Mesenchymal stem cell (in vitro differentiated cells and primary cell): ENCODE data around the gene ARHGAP33.
A peak's percentile ranks its signal among the peaks of the same experiment; 100 is the strongest.

Source experiments
- DNase-seq: peaks from one replicate; pipeline ENCODE4 v3.0.0-alpha.2; 2013
- H2AFZ ChIP-seq: one replicate; pipeline ENCODE4 v1.6.1; 2013; ENCODE audit warnings: low read depth, mild to moderate bottlenecking, control low read depth, inconsistent platforms, low read length, moderate library complexity
- H2AK5ac ChIP-seq: 2 replicates; pipeline ENCODE4 v1.6.1; 2013; ENCODE audit warnings: low read length, moderate library complexity, mild to moderate bottlenecking, inconsistent platforms; ENCODE audit not compliant: severe bottlenecking
- H2BK120ac ChIP-seq: one replicate; pipeline ENCODE4 v1.6.1; 2013; ENCODE audit warnings: low read depth, mild to moderate bottlenecking, inconsistent platforms, low read length, moderate library complexity
- H2BK12ac ChIP-seq, 2 experiments: one replicate each; pipeline ENCODE4 v1.6.1; 2013; ENCODE audit warnings: inconsistent platforms in 2 of 2, low read length in 2 of 2, mild to moderate bottlenecking in 2 of 2, moderate library complexity in 2 of 2, control low read depth in 1 of 2
- H2BK15ac ChIP-seq: one replicate; pipeline ENCODE4 v1.6.1; 2013; ENCODE audit warnings: mild to moderate bottlenecking, low read depth, inconsistent platforms; ENCODE audit not compliant: poor library complexity, severe bottlenecking
- H2BK5ac ChIP-seq: 2 replicates; pipeline ENCODE4 v1.6.1; 2013; ENCODE audit warnings: low read depth, mild to moderate bottlenecking, low read length, control low read depth, inconsistent platforms; ENCODE audit not compliant: poor library complexity, severe bottlenecking
- H3K14ac ChIP-seq, 2 experiments: one replicate each; pipeline ENCODE4 v1.6.1; 2013; ENCODE audit warnings: inconsistent platforms in 2 of 2, low read length in 2 of 2, control low read depth in 1 of 2, mild to moderate bottlenecking in 1 of 2, moderate library complexity in 1 of 2
- H3K18ac ChIP-seq, 2 experiments: one replicate each; pipeline ENCODE4 v1.6.1; 2013; ENCODE audit warnings: inconsistent platforms in 2 of 2, low read length in 2 of 2, control low read depth in 1 of 2, low read depth in 1 of 2, mild to moderate bottlenecking in 1 of 2
- H3K23ac ChIP-seq, 2 experiments: one replicate each; pipeline ENCODE4 v1.6.1; 2013; ENCODE audit warnings: inconsistent platforms in 2 of 2, low read length in 2 of 2, mild to moderate bottlenecking in 2 of 2, moderate library complexity in 2 of 2, control low read depth in 1 of 2
- H3K27ac ChIP-seq: 2 replicates; pipeline ENCODE4 v1.5.1; 2013; ENCODE audit warnings: mild to moderate bottlenecking, moderate library complexity, low read length, control low read depth, inconsistent platforms; ENCODE audit not compliant: poor library complexity, severe bottlenecking
- H3K27me3 ChIP-seq, 2 experiments: 2 replicates each; pipeline versions ENCODE4 v1.6.1 to v1.7.0; 2013; ENCODE audit warnings: low read length in 2 of 2, mild to moderate bottlenecking in 2 of 2, moderate library complexity in 2 of 2, control low read depth in 1 of 2, inconsistent platforms in 1 of 2; ENCODE audit not compliant: control insufficient read depth in 1 of 2, insufficient read depth in 1 of 2
- H3K36me3 ChIP-seq, 2 experiments: 2 replicates each; pipeline versions ENCODE4 v1.6.1 to v1.7.0; 2013; ENCODE audit warnings: low read length in 2 of 2, control low read depth in 1 of 2, inconsistent platforms in 1 of 2, low read depth in 1 of 2, mild to moderate bottlenecking in 1 of 2; ENCODE audit not compliant: insufficient read depth in 2 of 2, control insufficient read depth in 1 of 2
- H3K4ac ChIP-seq, 2 experiments: one replicate each; pipeline ENCODE4 v1.6.1; 2013; ENCODE audit warnings: inconsistent platforms in 2 of 2, low read length in 2 of 2, mild to moderate bottlenecking in 2 of 2, moderate library complexity in 2 of 2, control low read depth in 1 of 2, low read depth in 1 of 2
- H3K4me1 ChIP-seq: 2 replicates; pipeline ENCODE4 v1.6.1; 2013; ENCODE audit warnings: low read depth, low read length, control low read depth; ENCODE audit not compliant: control insufficient read depth, insufficient read depth
- H3K4me2 ChIP-seq: 2 replicates; pipeline ENCODE4 v1.6.1; 2013; ENCODE audit warnings: low read length, mild to moderate bottlenecking, inconsistent platforms; ENCODE audit not compliant: poor library complexity, severe bottlenecking
- H3K4me3 ChIP-seq, 2 experiments: 2 replicates each; pipeline versions ENCODE4 v1.5.1 to v1.7.0; 2013; ENCODE audit warnings: low read length in 2 of 2, mild to moderate bottlenecking in 2 of 2, control low read depth in 1 of 2, low read depth in 1 of 2; ENCODE audit not compliant: insufficient read depth in 1 of 2
- H3K79me1 ChIP-seq: replicated peaks from 2 replicates; pipeline ENCODE4 v1.6.1; 2013; ENCODE audit warnings: mild to moderate bottlenecking, control low read depth, low read length, inconsistent platforms; ENCODE audit not compliant: poor library complexity, severe bottlenecking
- H3K9ac ChIP-seq: 2 replicates; pipeline ENCODE4 v1.7.0; 2013; ENCODE audit warnings: mild to moderate bottlenecking, low read length, moderate library complexity
- H3K9me3 ChIP-seq: 2 replicates; pipeline ENCODE4 v1.7.0; 2013; ENCODE audit warnings: mild to moderate bottlenecking, low read length; ENCODE audit not compliant: control insufficient read depth
- H4K8ac ChIP-seq: one replicate; pipeline ENCODE4 v1.6.1; 2013; ENCODE audit warnings: inconsistent platforms, mild to moderate bottlenecking, low read length, moderate library complexity
- H4K91ac ChIP-seq: one replicate; pipeline ENCODE4 v1.6.1; 2013; ENCODE audit warnings: mild to moderate bottlenecking, low read length, inconsistent platforms
- WGBS: methylation state at CpG from one replicate; pipeline ENCODE4 v1.1.7; 2013; ENCODE audit warnings: mixed read lengths; 5-methylcytosine and 5-hydroxymethylcytosine counted together

Gene ARHGAP33

DNA sequence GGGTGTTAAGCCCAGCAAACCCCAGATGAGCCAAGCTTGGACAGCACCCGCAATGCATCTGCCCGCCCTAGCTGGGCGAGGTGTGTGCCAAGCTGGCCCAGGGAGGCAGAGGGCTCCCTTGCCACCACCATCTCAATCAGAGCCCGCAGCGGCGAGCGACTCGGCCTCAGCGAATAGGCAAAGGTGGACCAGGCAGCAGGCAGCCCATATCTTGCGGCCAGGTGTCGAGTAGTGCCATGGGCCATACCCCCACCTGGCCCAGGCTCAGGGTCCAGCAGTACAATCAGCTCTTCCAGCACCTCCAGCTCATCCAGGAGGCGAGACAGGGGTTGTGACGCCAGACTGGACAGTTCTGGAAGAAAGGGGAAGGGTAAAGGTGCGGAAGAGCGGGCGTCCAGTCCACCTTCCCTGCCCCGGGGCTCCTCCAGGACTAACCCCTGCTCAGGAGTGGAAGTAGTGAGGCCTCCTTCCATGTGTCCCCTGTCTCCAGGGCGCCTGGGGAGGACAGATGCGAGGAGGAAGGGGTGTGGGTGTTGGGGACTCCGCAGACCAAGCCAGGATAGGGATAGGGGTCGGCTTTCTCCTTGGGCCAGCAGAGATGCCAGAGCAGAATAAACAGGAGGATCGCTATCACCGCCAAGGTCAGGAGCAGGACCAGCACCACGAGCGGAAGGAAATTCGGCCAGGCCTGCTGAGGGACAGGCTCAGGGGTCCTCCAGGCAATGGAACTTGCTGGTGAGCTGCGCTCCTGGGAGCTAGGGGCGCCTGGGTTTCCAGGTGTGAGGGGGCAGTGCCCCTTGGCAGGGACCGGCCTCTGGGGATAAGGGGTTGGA, 35.9 kb upstream of the ARHGAP33 start:
- H3K27ac ChIP-seq = no peak overlapping the region
- H3K18ac ChIP-seq = no peak overlapping the region
- no peak overlapping the region for H3K23ac ChIP-seq
- peaks cover 29% of the 10 kb centered on the region for H3K79me1 ChIP-seq
- H2AFZ ChIP-seq = no peak overlapping the region
- peak overlapping the region; percentile 83 for H3K4me2 ChIP-seq
- DNase-seq = no peak
- no peak overlapping the region for H2AK5ac ChIP-seq
- no peak overlapping the region for H4K8ac ChIP-seq
- WGBS = 90% methylated on average over 26 of the region's 29 CpGs
- H3K9me3 ChIP-seq = no peaks in the 10 kb centered on the region
- no peak overlapping the region for H2BK12ac ChIP-seq
- H2BK5ac ChIP-seq = no peak overlapping the region
- H3K4me3 ChIP-seq = peak overlapping the region; percentile 65 to 90
- H2BK120ac ChIP-seq = no peak overlapping the region
- peak overlapping the region; percentile 80 for H3K9ac ChIP-seq
- no peak overlapping the region for H3K14ac ChIP-seq
- H3K4ac ChIP-seq = no peak overlapping the region
- H3K27me3 ChIP-seq = no peaks in the 10 kb centered on the region
- peaks cover 63 to 65% of the 10 kb centered on the region in 2 experiments for H3K36me3 ChIP-seq
- H4K91ac ChIP-seq = no peak overlapping the region
- peak overlapping the region; percentile 94 for H2BK15ac ChIP-seq
- H3K4me1 ChIP-seq = peaks cover 17% of the 10 kb centered on the region

DNA sequence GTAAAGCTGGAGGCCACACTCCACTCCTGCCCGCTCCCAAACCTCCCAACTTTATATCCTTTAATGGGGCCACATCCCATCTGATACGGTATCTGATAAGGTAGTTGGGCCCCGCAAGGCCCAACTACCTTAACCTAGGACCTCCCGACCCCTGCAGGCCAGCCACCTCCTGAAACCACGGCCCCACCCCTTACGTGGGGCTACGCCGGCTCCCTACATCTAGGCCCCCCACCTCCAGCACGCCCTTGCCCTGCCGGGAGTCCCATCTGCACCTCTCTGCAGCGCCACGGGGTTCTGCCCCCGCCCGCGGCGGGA, 35.3 kb upstream of the ARHGAP33 start:
- Histone ChIP-seq H3K4me1 (peaks cover 18% of the 10 kb centered on the region), H3K27ac (no peak overlapping the region), H3K4me2 (peak overlapping the region; percentile 83), H2BK120ac (peak overlapping the region; percentile 42), H3K18ac (no peak overlapping the region), H4K8ac (no peak overlapping the region), H3K14ac (no peak overlapping the region), H3K4me3 (peak overlapping the region; percentile 65 to 90), H3K23ac (no peak overlapping the region), H4K91ac (peak overlapping the region; percentile 15), H2BK15ac (peak overlapping the region; percentile 94), H2AK5ac (no peak overlapping the region), H3K27me3 (no peaks in the 10 kb centered on the region), H3K79me1 (peaks cover 27% of the 10 kb centered on the region), H3K4ac (no peak overlapping the region), H2BK5ac (no peak overlapping the region), H2AFZ (no peak overlapping the region), H3K36me3 (peaks cover 58 to 59% of the 10 kb centered on the region in 2 experiments), H3K9me3 (no peaks in the 10 kb centered on the region), H3K9ac (peak overlapping the region; percentile 80), H2BK12ac (no peak overlapping the region)
- WGBS = 6% methylated on average over 16 of the region's 16 CpGs
- DNase-seq = no peak

DNA sequence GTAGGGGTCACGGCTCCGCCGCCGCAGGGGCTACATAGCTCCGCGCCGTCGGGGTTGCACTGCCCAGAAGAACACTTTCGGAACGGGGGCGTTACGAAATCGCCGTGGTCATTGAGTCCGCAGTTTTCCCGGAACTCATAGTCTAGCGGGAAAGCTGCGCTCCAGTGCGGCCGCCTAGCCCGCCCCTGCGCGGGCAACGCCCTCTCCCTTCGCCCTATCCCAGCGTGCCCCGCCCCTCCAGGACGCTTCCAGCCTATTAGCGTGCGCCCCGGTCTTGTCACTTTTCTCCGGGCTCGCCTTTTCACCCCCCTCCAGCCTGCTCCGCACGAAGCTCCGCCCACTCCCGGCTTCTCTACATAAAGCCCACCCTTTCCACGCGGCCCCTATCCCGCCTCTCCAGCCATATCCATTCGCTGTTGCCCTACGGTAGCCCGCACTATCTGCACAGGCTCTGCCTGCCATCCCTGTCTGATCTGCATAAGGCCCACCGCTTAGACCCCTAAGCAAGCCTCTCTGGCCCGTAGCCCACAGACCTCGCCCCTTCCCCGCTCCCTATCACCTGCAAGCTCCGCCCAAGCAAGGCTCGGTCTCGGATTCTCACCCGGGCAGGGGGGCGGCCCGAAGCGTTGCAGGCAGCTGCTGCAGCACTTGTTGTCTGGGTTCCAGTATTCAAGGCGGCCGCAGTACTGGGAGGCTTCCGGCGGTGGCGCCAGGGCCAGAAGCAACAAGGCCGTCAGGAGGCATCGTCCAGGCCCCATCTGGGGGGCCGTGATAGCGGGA, 34.8 kb upstream of the ARHGAP33 start:
- peak overlapping the region; percentile 80 for H3K9ac ChIP-seq
- under 1% methylated on average over 60 of the region's 63 CpGs for WGBS

DNA sequence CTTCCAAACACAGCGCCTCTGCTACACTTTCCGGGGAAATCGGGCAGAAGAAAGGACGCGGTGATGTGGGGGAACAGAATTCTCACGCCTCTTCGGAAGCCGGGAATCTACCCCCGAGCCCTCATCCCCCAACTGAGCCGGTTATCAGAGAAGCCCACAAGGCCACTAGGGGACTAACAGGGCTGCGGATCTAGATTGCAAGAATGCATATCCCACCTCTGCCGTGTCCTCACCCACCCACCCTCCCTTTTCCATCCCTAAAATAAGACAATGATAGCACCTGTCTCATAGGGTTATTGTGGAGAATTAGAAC, 34.2 kb upstream of the ARHGAP33 start:
- Histone ChIP-seq H3K36me3 (peaks cover 47 to 50% of the 10 kb centered on the region in 2 experiments), H3K4me1 (peaks cover 18% of the 10 kb centered on the region), H2BK12ac (no peak overlapping the region), H3K18ac (peak overlapping the region in 1 of 2 experiments; percentile 64), H3K79me1 (peaks cover 24% of the 10 kb centered on the region), H2BK5ac (no peak overlapping the region), H2AK5ac (no peak overlapping the region), H3K9ac (peak overlapping the region; percentile 76), H4K8ac (peak overlapping the region; percentile 53), H3K9me3 (no peaks in the 10 kb centered on the region), H4K91ac (no peak overlapping the region), H3K4me3 (peak overlapping the region; percentile 45 to 90), H2BK15ac (no peak overlapping the region), H3K14ac (no peak overlapping the region), H2AFZ (peak overlapping the region; percentile 97), H3K4me2 (peak overlapping the region; percentile 84), H3K23ac (no peak overlapping the region), H3K27ac (peak overlapping the region; percentile 57), H2BK120ac (no peak overlapping the region), H3K4ac (no peak overlapping the region), H3K27me3 (no peaks in the 10 kb centered on the region)
- 0% methylated on average over 11 of the region's 12 CpGs for WGBS
- DNase-seq = no peak

More for the DNA sequence above, 34.8 kb upstream of the ARHGAP33 start:
- Histone ChIP-seq H2BK15ac (peak overlapping the region; percentile 94), H2BK120ac (peak overlapping the region; percentile 42), H3K27ac (peak overlapping the region; percentile 57), H3K36me3 (peaks cover 52 to 53% of the 10 kb centered on the region in 2 experiments), H3K14ac (peak overlapping the region in 1 of 2 experiments; percentile 84), H2AK5ac (no peak overlapping the region), H4K8ac (peak overlapping the region; percentile 53), H4K91ac (no peak overlapping the region), H2BK12ac (peak overlapping the region in 1 of 2 experiments; percentile 68), H3K4me2 (peak overlapping the region; percentile 84), H3K4ac (no peak overlapping the region), H3K79me1 (peaks cover 23% of the 10 kb centered on the region), H2AFZ (peak overlapping the region; percentile 97), H3K18ac (peak overlapping the region; percentile 10 to 64), H3K27me3 (no peaks in the 10 kb centered on the region), H3K9me3 (no peaks in the 10 kb centered on the region), H2BK5ac (no peak overlapping the region), H3K23ac (no peak overlapping the region), H3K4me3 (peak overlapping the region; percentile 65 to 90), H3K4me1 (peaks cover 18% of the 10 kb centered on the region)
- DNase-seq = peak; percentile 99
